ENCODE data around the gene ADAMTS6.

Gene ADAMTS6

GRCh38 chr5:65366655-65367054 is 115.1 kb downstream of the ADAMTS6 start:
- H3K27ac ChIP-seq, result no peak overlapping the region
- TF ChIP-seq CTCF (IDR thresholded peaks at IDR 0.05) (no peak), ZFX (IDR thresholded peaks at IDR 0.05; ENCODE audit: borderline replicate concordance) (no peak)

- H3K27ac ChIP-seq, result no peak overlapping the region
- TF ChIP-seq CTCF (IDR thresholded peaks at IDR 0.05), result no peak
- TF ChIP-seq ZFX (IDR thresholded peaks at IDR 0.05; ENCODE audit: borderline replicate concordance), result no peak
These were observed 116.8 kb downstream of the ADAMTS6 start for GRCh38 chr5:65364907-65365306.

- H3K27ac ChIP-seq, result no peak overlapping the region
- TF ChIP-seq ZFX (IDR thresholded peaks at IDR 0.05; ENCODE audit: borderline replicate concordance), result no peak
- TF ChIP-seq CTCF (IDR thresholded peaks at IDR 0.05), result no peak
These were observed 118.2 kb downstream of the ADAMTS6 start for GRCh38 chr5:65363499-65363898.

DNA sequence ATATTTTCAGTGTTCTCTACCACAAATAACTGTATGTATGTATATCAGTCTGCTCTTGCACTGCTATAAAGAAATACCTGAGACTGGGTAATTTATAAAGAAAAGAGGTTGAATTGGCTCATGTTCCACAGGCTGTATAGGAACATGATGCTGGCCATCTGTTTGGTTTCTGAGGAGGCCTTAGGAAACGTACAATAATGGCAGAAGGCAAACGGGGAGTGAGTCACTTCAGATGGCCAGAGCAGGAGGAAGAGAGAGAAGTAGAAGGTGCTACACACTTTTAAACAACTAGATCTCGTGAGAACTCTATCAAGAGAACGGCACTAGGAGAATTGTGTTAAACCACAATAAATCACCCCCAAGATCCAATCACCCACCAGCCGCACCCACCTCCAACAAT is 121.7 kb downstream of the ADAMTS6 start:
- no peak overlapping the region for H3K27ac ChIP-seq
- no peak for TF ChIP-seq CTCF (IDR thresholded peaks at IDR 0.05)
- no peak for TF ChIP-seq ZFX (IDR thresholded peaks at IDR 0.05; ENCODE audit: borderline replicate concordance)

DNA sequence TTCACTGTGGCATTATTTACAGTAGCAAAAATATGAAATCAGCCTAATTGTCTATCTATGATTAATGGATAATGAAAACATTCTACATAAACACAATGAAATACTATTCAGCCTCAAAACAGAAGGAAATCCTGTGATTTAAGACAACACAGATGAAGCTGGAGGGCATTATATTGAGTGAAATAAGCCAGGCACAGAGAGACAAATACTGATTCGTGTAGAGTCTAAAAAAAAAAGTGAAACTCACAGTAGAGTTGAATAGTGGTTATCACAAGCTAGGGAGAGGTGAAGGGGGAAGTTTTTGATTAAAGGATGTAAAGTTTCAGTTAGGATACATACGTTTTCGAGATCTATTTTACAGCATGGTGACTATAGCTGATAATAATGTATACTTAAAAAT is 122.2 kb downstream of the ADAMTS6 start:
- TF ChIP-seq ZFX (IDR thresholded peaks at IDR 0.05; ENCODE audit: borderline replicate concordance) (no peak), CTCF (IDR thresholded peaks at IDR 0.05) (no peak)
- H3K27ac ChIP-seq, result no peak overlapping the region

DNA sequence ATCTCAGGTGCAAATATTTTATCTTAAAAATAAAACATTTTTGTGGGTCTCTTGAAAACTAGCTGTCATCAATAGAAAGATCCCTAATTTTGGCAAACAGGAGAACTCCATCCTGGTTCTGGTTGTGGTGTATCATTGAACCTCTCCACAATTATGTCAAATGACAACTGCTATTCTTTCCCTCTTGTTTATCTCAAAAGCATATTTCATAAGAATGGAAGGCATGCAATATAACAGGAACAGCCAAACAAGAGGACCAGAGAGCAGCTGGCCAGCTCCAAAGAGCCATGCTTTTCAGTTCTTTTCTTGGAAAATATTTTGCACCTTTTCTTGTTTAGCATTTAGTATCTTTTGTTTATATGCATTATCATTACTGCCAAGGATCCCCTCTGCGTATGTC is 125.4 kb downstream of the ADAMTS6 start:
- TF ChIP-seq CTCF (IDR thresholded peaks at IDR 0.05), result no peak
- TF ChIP-seq ZFX (IDR thresholded peaks at IDR 0.05; ENCODE audit: borderline replicate concordance), result no peak
- no peak overlapping the region for H3K27ac ChIP-seq

DNA sequence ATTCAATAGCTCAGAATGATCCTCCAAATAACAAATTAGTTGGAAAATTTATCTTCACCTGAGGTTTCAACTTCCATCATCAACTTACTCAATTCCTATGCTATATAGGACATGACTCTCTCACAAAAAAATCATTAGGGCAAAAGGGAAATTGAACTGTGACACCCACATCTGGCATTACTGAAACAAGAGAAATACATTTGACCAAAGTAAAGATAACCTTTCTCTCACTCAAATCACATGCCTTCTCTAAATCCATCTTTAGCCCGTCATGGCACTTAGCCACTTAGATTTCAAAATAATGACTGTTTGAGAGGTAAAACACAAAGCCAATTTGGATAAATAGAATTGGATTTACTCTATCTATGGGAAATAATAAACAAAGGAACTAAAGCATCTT is 126.4 kb downstream of the ADAMTS6 start:
- TF ChIP-seq CTCF (IDR thresholded peaks at IDR 0.05), result no peak
- no peak for TF ChIP-seq ZFX (IDR thresholded peaks at IDR 0.05; ENCODE audit: borderline replicate concordance)
- H3K27ac ChIP-seq, result no peak overlapping the region

Measured in 22Rv1 (cell line).